Natural killer cell (primary cell): Measurements from ENCODE around the gene RSU1. TPM values are rescaled to one million over a fixed set of nuclear protein-coding genes. Genes with fewer than 3 reads are reported as not detected.

ENCODE experiments used
- ATAC-seq, 3 donors: fragments of 150-1000 bp in 2 of 3; fragments of 200-7000 bp in 1 of 3; cut with Tn5 transposase; 1 replicate in 1 of 3; 2 replicates in 2 of 3; pipeline ENCODE4 v1.10.0; 2021; ENCODE audit warnings: mild to moderate bottlenecking in 2 of 3, moderate library complexity in 2 of 3
- DNase-seq, 2 donors: peaks; one replicate each; pipeline versions ENCODE4 v3.0.0 to v3.0.0-alpha.2; 2013 to 2021; ENCODE audit warnings: mixed read lengths in 1 of 2
- H3K27ac ChIP-seq: one replicate; pipeline ENCODE4 v1.5.1; 2013; ENCODE audit warnings: mild to moderate bottlenecking, low read length
- H3K27me3 ChIP-seq: one replicate; pipeline ENCODE4 v1.6.1; 2013; ENCODE audit warnings: low read length; ENCODE audit not compliant: control insufficient read depth, insufficient read depth
- H3K36me3 ChIP-seq: one replicate; pipeline ENCODE4 v1.6.1; 2013; ENCODE audit warnings: low read length; ENCODE audit not compliant: control insufficient read depth, insufficient read depth
- H3K4me1 ChIP-seq: one replicate; pipeline ENCODE4 v1.6.1; 2013; ENCODE audit warnings: low read length; ENCODE audit not compliant: control insufficient read depth, insufficient read depth
- H3K4me3 ChIP-seq: one replicate; pipeline ENCODE4 v1.5.1; 2013; ENCODE audit warnings: low read length
- H3K9me3 ChIP-seq: one replicate; pipeline ENCODE4 v1.6.1; 2013; ENCODE audit warnings: low read length; ENCODE audit not compliant: control insufficient read depth, insufficient read depth
- H3K27ac Mint-ChIP-seq, 2 donors: one replicate each; pipeline ENCODE4 v1.8.0; 2022; ENCODE audit warnings: mild to moderate bottlenecking in 2 of 2, mixed read lengths in 2 of 2, moderate library complexity in 1 of 2
- H3K27me3 Mint-ChIP-seq, 2 donors: one replicate each; pipeline ENCODE4 v1.8.0; 2022; ENCODE audit warnings: low read depth in 2 of 2, mixed read lengths in 2 of 2
- H3K36me3 Mint-ChIP-seq: one replicate; pipeline ENCODE4 v1.8.0; 2022; ENCODE audit warnings: mixed read lengths
- H3K4me1 Mint-ChIP-seq, 2 donors: one replicate each; pipeline ENCODE4 v1.8.0; 2022; ENCODE audit warnings: mixed read lengths in 2 of 2
- H3K4me3 Mint-ChIP-seq: one replicate; pipeline ENCODE4 v1.8.0; 2022; ENCODE audit warnings: mild to moderate bottlenecking, moderate library complexity, mixed read lengths
- H3K9me3 Mint-ChIP-seq, 2 donors: one replicate each; pipeline ENCODE4 v1.8.0; 2022; ENCODE audit warnings: mixed read lengths in 2 of 2
- CTCF ChIP-seq: fragments of 200-600 bp; IDR thresholded peaks from one replicate; pipeline ENCODE4 v1.8.0; 2022; ENCODE audit warnings: antibody characterized with exemption
- WGBS: methylation state at CpG from one replicate; pipeline ENCODE4 v1.1.7; 2013; ENCODE audit warnings: missing lambda C conversion rate; ENCODE audit not compliant: insufficient coverage; 5-methylcytosine and 5-hydroxymethylcytosine counted together
- intact Hi-C: fragments of 100-400 bp; cut with micrococcal nuclease; formaldehyde crosslinking; loops from one replicate; pipeline ENCODE4 v1.14.2; 2022
- total RNA-seq, 4 donors: library from RNA; stranded (reverse); fragments of 120-200 nt in 1 of 4; gene quantifications; one replicate each; pipeline versions ENCODE4 v1.2.3 to v1.2.4, GENCODE V29; 2013 to 2022

RSU1 gene
- total RNA-seq, 3 donors from 2014 or later (not counting 1 experiment from before 2014, with no cell fraction given), result 75.0 to 85.3 (median 80.0) TPM

DNA sequence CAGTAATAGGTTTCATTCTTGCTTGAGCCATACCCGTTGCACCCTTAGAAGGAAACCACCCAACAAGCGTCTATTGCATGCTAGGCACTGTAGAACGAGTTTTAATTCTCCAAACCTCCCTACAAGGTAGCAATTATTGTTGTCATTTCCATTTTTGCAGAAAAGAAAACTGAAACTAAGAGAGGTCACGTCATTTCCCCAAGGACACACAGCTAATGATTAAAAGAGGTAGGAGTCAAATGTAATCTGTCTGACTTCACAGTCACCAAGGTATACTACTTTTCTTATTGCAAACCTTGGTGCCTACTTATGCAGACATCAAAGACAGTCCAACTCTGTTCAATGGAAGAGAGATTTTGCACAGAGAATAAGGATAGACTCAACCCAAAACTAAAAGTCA is 246.5 kb downstream of the RSU1 start:
- no peak overlapping the region for H3K27ac Mint-ChIP-seq
- Histone ChIP-seq H3K9me3 (no peaks in the 10 kb centered on the region), H3K4me3 (no peak overlapping the region), H3K27me3 (no peaks in the 10 kb centered on the region), H3K4me1 (no peaks in the 10 kb centered on the region), H3K36me3 (no peaks in the 10 kb centered on the region), H3K27ac (no peak overlapping the region)
- H3K4me3 Mint-ChIP-seq, result no peak overlapping the region
- 67% methylated on average over 3 of the region's 4 CpGs for WGBS
- ATAC-seq (no peak), DNase-seq (no peak)
- H3K4me1 Mint-ChIP-seq, result peaks cover 0 to 13% of the 10 kb centered on the region in 2 donors
- no peak for TF ChIP-seq CTCF
- intact Hi-C loops, result no loop called here
- H3K9me3 Mint-ChIP-seq, result no peaks in the 10 kb centered on the region
- H3K36me3 Mint-ChIP-seq, result no peaks in the 10 kb centered on the region
- H3K27me3 Mint-ChIP-seq, result peaks cover 8 to 24% of the 10 kb centered on the region in 2 donors

DNA sequence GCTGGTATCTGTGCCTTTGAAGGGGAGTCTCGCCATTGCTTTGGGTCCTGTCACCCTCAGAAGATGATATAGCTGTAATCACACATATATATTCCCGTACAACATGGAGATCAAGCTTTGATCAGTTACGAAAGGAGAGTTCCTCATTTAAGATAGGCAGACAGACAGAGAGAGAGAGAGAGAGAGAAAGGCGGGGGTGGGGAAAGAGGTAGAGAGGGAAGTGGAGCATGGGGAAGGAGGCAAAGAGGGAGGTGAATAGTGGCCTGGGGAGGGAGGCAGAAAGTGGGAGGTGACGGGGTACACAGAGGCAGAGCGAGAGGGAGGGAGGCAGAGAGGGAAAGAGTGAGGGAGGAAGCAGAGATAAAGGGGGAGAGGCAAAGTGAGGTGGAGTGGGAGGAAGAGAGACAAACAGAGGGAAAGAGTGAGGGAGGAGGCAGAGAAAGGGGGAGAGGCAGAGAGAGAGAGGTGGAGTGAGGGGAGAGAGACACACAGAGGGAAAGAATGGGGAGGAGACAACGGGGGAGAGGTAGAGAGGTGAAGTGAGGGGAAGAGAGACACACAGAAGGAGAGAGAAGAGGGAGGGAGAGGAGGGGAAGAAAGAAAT is 250.9 kb downstream of the RSU1 start:
- WGBS, result 60% methylated on average over 7 of the region's 7 CpGs
- H3K4me3 Mint-ChIP-seq, result no peak overlapping the region
- no peak overlapping the region for H3K27ac Mint-ChIP-seq

GRCh38 chr10:16565604-16566003 is 251.6 kb downstream of the RSU1 start:
- H3K27ac Mint-ChIP-seq, result no peak overlapping the region
- 100% methylated on average over 1 of the region's 3 CpGs for WGBS
- H3K4me1 Mint-ChIP-seq, result peaks cover 0 to 9% of the 10 kb centered on the region in 2 donors

More for the DNA sequence above, 250.9 kb downstream of the RSU1 start:
- Mint-ChIP-seq H3K9me3 (no peaks in the 10 kb centered on the region), H3K36me3 (no peaks in the 10 kb centered on the region), H3K27me3 (peaks cover 7 to 20% of the 10 kb centered on the region in 2 donors), H3K4me1 (peaks cover 0 to 13% of the 10 kb centered on the region in 2 donors)
- Histone ChIP-seq H3K4me3 (no peak overlapping the region), H3K27me3 (no peaks in the 10 kb centered on the region), H3K36me3 (no peaks in the 10 kb centered on the region), H3K4me1 (no peaks in the 10 kb centered on the region), H3K27ac (no peak overlapping the region), H3K9me3 (no peaks in the 10 kb centered on the region)
- ATAC-seq, result no peak
- intact Hi-C loops, result no loop called here
- no peak for DNase-seq
- TF ChIP-seq CTCF, result no peak

More at GRCh38 chr10:16565604-16566003, 251.6 kb downstream of the RSU1 start:
- Mint-ChIP-seq H3K36me3 (no peaks in the 10 kb centered on the region), H3K27me3 (peaks cover 7 to 16% of the 10 kb centered on the region in 2 donors), H3K9me3 (no peaks in the 10 kb centered on the region), H3K4me3 (no peak overlapping the region)
- DNase-seq (no peak), ATAC-seq (no peak)
- H3K4me3 ChIP-seq, result no peak overlapping the region
- no peaks in the 10 kb centered on the region for H3K36me3 ChIP-seq
- no peak for TF ChIP-seq CTCF
- H3K9me3 ChIP-seq, result no peaks in the 10 kb centered on the region
- H3K27ac ChIP-seq, result no peak overlapping the region
- intact Hi-C loops, result no loop called here
- H3K4me1 ChIP-seq, result no peaks in the 10 kb centered on the region
- no peaks in the 10 kb centered on the region for H3K27me3 ChIP-seq
